Stimulated activated CD4-positive, alpha-beta T cell treated with anti-CD3 and anti-CD28 coated beads, Interleukin-2, amount 100 ng/mL, for 48 hours (primary cell): ENCODE results near the gene GNB1.
"Not testable (repeated sequence)": the region's sequence is repeated elsewhere in the genome, so short reads cannot be mapped to it uniquely, and the experiment has no call there.

ENCODE experiments used
- DNase-seq, 2 donors: peaks; one replicate each; pipeline ENCODE4 v3.0.0-alpha.2; 2020

The GNB1 gene

GRCh38 chr1:1890506-1891348 is at the start of gene GNB1:
TSS of gene GNB1 (minus strand) at chr1:1891087. CDS start at chr1:1825453, 65,634 bp downstream.
- peak; percentile 83 to 89 for DNase-seq

- no peak for DNase-seq
These were observed 49.2 kb upstream of the GNB1 start for GRCh38 chr1:1940123-1940425.

GRCh38 chr1:1939296-1940122 is 48.6 kb upstream of the GNB1 start:
- no peak for DNase-seq

GRCh38 chr1:1938613-1939295 is 47.9 kb upstream of the GNB1 start:
- no peak for DNase-seq

GRCh38 chr1:1938276-1938573 is 47.3 kb upstream of the GNB1 start:
- DNase-seq, result no peak

GRCh38 chr1:1937549-1938275 is 46.8 kb upstream of the GNB1 start:
- DNase-seq, result no peak

GRCh38 chr1:1937061-1937460 is 46.2 kb upstream of the GNB1 start:
- DNase-seq, result no peak

- not testable (repeated sequence) for DNase-seq
These were observed 44.0 kb upstream of the GNB1 start for GRCh38 chr1:1934848-1935247.

GRCh38 chr1:1929639-1930545 is 39.0 kb upstream of the GNB1 start:
- no peak for DNase-seq

- no peak for DNase-seq
These were observed 38.3 kb upstream of the GNB1 start for GRCh38 chr1:1929102-1929638.

GRCh38 chr1:1928231-1929101 is 37.6 kb upstream of the GNB1 start:
- no peak for DNase-seq

GRCh38 chr1:1927751-1928150 is 36.9 kb upstream of the GNB1 start:
- DNase-seq, result no peak

GRCh38 chr1:1926886-1927660 is 36.2 kb upstream of the GNB1 start:
- no peak for DNase-seq

GRCh38 chr1:1926346-1926811 is 35.5 kb upstream of the GNB1 start:
- no peak for DNase-seq

- no peak for DNase-seq
These were observed 34.8 kb upstream of the GNB1 start for GRCh38 chr1:1925437-1926345.

GRCh38 chr1:1924849-1925248 is 34.0 kb upstream of the GNB1 start:
- no peak for DNase-seq

- DNase-seq, result no peak
These were observed 33.5 kb upstream of the GNB1 start for GRCh38 chr1:1924386-1924785.
